MM.1S (cell line): ENCODE results near the gene SRM.
"Not testable (repeated sequence)": the region's sequence is repeated elsewhere in the genome, so short reads cannot be mapped to it uniquely, and the experiment has no call there.

ENCODE experiments used
- EZH2 ChIP-seq: fragments of 300-600 bp; sonication (generic); optimal IDR thresholded peaks from 2 replicates; pipeline ENCODE3; 2017; ENCODE audit warnings: low read depth, mild to moderate bottlenecking, antibody characterized with exemption, low read length, mixed read lengths
- EZH2phosphoT487 ChIP-seq: fragments of 300-600 bp; sonication (generic); IDR thresholded peaks from 2 replicates; pipeline ENCODE4 v1.6.1; 2018; ENCODE audit warnings: antibody characterized with exemption, low read length
- TF ChIP-seq, protein P1 (sequence below): fragments of 300-600 bp; sonication (generic); IDR thresholded peaks from 2 replicates; pipeline ENCODE4 v1.5.1; 2016; ENCODE audit warnings: antibody characterized with exemption, low read length, mixed read lengths

- TF ChIP-seq, protein P1, sequence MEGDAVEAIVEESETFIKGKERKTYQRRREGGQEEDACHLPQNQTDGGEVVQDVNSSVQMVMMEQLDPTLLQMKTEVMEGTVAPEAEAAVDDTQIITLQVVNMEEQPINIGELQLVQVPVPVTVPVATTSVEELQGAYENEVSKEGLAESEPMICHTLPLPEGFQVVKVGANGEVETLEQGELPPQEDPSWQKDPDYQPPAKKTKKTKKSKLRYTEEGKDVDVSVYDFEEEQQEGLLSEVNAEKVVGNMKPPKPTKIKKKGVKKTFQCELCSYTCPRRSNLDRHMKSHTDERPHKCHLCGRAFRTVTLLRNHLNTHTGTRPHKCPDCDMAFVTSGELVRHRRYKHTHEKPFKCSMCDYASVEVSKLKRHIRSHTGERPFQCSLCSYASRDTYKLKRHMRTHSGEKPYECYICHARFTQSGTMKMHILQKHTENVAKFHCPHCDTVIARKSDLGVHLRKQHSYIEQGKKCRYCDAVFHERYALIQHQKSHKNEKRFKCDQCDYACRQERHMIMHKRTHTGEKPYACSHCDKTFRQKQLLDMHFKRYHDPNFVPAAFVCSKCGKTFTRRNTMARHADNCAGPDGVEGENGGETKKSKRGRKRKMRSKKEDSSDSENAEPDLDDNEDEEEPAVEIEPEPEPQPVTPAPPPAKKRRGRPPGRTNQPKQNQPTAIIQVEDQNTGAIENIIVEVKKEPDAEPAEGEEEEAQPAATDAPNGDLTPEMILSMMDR: not testable (repeated sequence)
- not testable (repeated sequence) for TF ChIP-seq EZH2phosphoT487, EZH2
These were observed 13.6 kb upstream of the SRM start for GRCh38 chr1:11073398-11073797.
